ENCODE measurements around the gene PINLYP.
"Not testable (repeated sequence)": the region's sequence is repeated elsewhere in the genome, so short reads cannot be mapped to it uniquely, and the experiment has no call there.

The PINLYP gene

GRCh38 chr19:43581467-43581866 is 5.9 kb downstream of the PINLYP start:
- no peak for DNase-seq (ENCODE audit: low read depth, low spot score)

GRCh38 chr19:43582495-43582894 is 6.9 kb downstream of the PINLYP start:
- DNase-seq (ENCODE audit: low read depth, low spot score), result no peak

GRCh38 chr19:43584484-43584883 is 8.9 kb downstream of the PINLYP start:
- no peak for DNase-seq (ENCODE audit: low read depth, low spot score)

GRCh38 chr19:43586346-43586745 is 10.7 kb downstream of the PINLYP start:
- DNase-seq (ENCODE audit: low read depth, low spot score), result no peak

- DNase-seq (ENCODE audit: low read depth, low spot score), result not testable (repeated sequence)
Measured at GRCh38 chr19:43587029-43587428, 11.4 kb downstream of the PINLYP start.

GRCh38 chr19:43589277-43589676 is 13.7 kb downstream of the PINLYP start:
- no peak for DNase-seq (ENCODE audit: low read depth, low spot score)

GRCh38 chr19:43589678-43590077 is 14.1 kb downstream of the PINLYP start:
- DNase-seq (ENCODE audit: low read depth, low spot score), result no peak

- no peak for DNase-seq (ENCODE audit: low read depth, low spot score)
Measured at GRCh38 chr19:43591904-43592772, 16.5 kb downstream of the PINLYP start.

GRCh38 chr19:43592800-43593350 is 17.3 kb downstream of the PINLYP start:
- DNase-seq (ENCODE audit: low read depth, low spot score), result no peak

- DNase-seq (ENCODE audit: low read depth, low spot score), result no peak
Measured at GRCh38 chr19:43594081-43594697, 18.6 kb downstream of the PINLYP start.

GRCh38 chr19:43594710-43595604 is 19.4 kb downstream of the PINLYP start:
- DNase-seq (ENCODE audit: low read depth, low spot score), result peak; percentile 31

GRCh38 chr19:43595605-43595998 is 20.0 kb downstream of the PINLYP start:
- DNase-seq (ENCODE audit: low read depth, low spot score), result no peak

GRCh38 chr19:43595999-43596841 is 20.6 kb downstream of the PINLYP start, which contains the start of the genes IRGQ and ZNF576:
TSS of gene IRGQ (minus strand) at chr19:43596134. CDS start at chr19:43595338, 796 bp downstream.
TSS of gene ZNF576 (plus strand) at chr19:43596595. CDS start at chr19:43597109, 514 bp downstream.
- DNase-seq (ENCODE audit: low read depth, low spot score), result peak; percentile 100

- no peak for DNase-seq (ENCODE audit: low read depth, low spot score)
Measured at GRCh38 chr19:43596842-43597461, 21.4 kb downstream of the PINLYP start.

GRCh38 chr19:43597876-43598275 is 22.3 kb downstream of the PINLYP start:
- no peak for DNase-seq (ENCODE audit: low read depth, low spot score)

GRCh38 chr19:43598445-43599240 is 23.0 kb downstream of the PINLYP start:
- DNase-seq (ENCODE audit: low read depth, low spot score), result no peak

- DNase-seq (ENCODE audit: low read depth, low spot score), result no peak
Measured at GRCh38 chr19:43599635-43600295, 24.2 kb downstream of the PINLYP start.

GRCh38 chr19:43600326-43600725 is 24.7 kb downstream of the PINLYP start:
- not testable (repeated sequence) for DNase-seq (ENCODE audit: low read depth, low spot score)
